DOHH2 (cell line): ENCODE data around the gene RBMX2.

Experiments
- CTCF ChIP-seq: fragments of 200-600 bp; sonication (generic); IDR thresholded peaks from one replicate; pipeline ENCODE4 v1.5.1; 2014; ENCODE audit warnings: antibody characterized with exemption, mild to moderate bottlenecking, low read depth, low read length; ENCODE audit not compliant: poor library complexity, severe bottlenecking
- EZH2phosphoT487 ChIP-seq: fragments of 200-600 bp; sonication (generic); IDR thresholded peaks from 2 replicates; pipeline ENCODE4 v1.6.1; 2017; ENCODE audit warnings: borderline replicate concordance, mild to moderate bottlenecking, antibody characterized with exemption, low read length, moderate library complexity, mixed read lengths

GRCh38 chrX:130395341-130395740, 6.4 kb upstream of the RBMX2 start:
- TF ChIP-seq CTCF = no peak
- TF ChIP-seq EZH2phosphoT487 = no peak
